HEK293T (cell line): ENCODE measurements around the gene DOCK3.

Source experiments
- CTCF ChIA-PET: fragments of 350-600 bp; formaldehyde crosslinking; extraction: SDS; loops from one replicate; lab custom pipeline; 2021; ENCODE audit warnings: antibody characterized with exemption, inconsistent platforms; lab: Yijun Ruan, JAX
- POLR2A ChIA-PET: fragments of 350-600 bp; formaldehyde crosslinking; extraction: SDS; loops from one replicate; lab custom pipeline; 2020; ENCODE audit warnings: antibody characterized with exemption, inconsistent platforms; lab: Yijun Ruan, JAX
- DNase-seq: peaks from one replicate; pipeline ENCODE4 v3.0.0; 2012; ENCODE audit warnings: mixed read lengths; ENCODE audit errors: extremely low spot score
- ARNT ChIP-seq: fragments of 450-650 bp; IDR thresholded peaks from 2 replicates; pipeline ENCODE4 v1.6.1; 2017; ENCODE audit warnings: mild to moderate bottlenecking
- BHLHE40 ChIP-seq: fragments of 450-650 bp; IDR thresholded peaks from 2 replicates; pipeline ENCODE4 v1.6.1; 2016; ENCODE audit warnings: mild to moderate bottlenecking, moderate library complexity, borderline replicate concordance
- CTBP1 ChIP-seq: fragments of 450-650 bp; IDR thresholded peaks from 2 replicates; pipeline ENCODE4 v1.6.1; 2016; ENCODE audit warnings: borderline replicate concordance
- ELF4 ChIP-seq: fragments of 450-650 bp; IDR thresholded peaks from 2 replicates; pipeline ENCODE4 v1.6.1; 2017; ENCODE audit warnings: antibody characterized with exemption
- FOXA1 ChIP-seq: fragments of 450-650 bp; IDR thresholded peaks from 2 replicates; pipeline ENCODE4 v1.6.1; 2016; ENCODE audit warnings: mild to moderate bottlenecking
- FOXK2 ChIP-seq: fragments of 450-650 bp; IDR thresholded peaks from 2 replicates; pipeline ENCODE4 v1.6.1; 2016; ENCODE audit warnings: mild to moderate bottlenecking
- FOXM1 ChIP-seq: fragments of 450-650 bp; IDR thresholded peaks from 2 replicates; pipeline ENCODE4 v1.6.1; 2017; ENCODE audit warnings: mild to moderate bottlenecking, borderline replicate concordance
- HDGF ChIP-seq: fragments of 450-650 bp; IDR thresholded peaks from 2 replicates; pipeline ENCODE4 v1.6.1; 2017; ENCODE audit warnings: antibody characterized with exemption, borderline replicate concordance
- L3MBTL2 ChIP-seq: fragments of 450-650 bp; conservative IDR thresholded peaks from 2 replicates; pipeline ENCODE4 v1.6.1; 2016; ENCODE audit warnings: mild to moderate bottlenecking
- LEF1 ChIP-seq: fragments of 450-650 bp; IDR thresholded peaks from 2 replicates; pipeline ENCODE4 v1.6.1; 2017; ENCODE audit warnings: mild to moderate bottlenecking, borderline replicate concordance
- NFRKB ChIP-seq: fragments of 450-650 bp; IDR thresholded peaks from 2 replicates; pipeline ENCODE4 v1.6.1; 2016; ENCODE audit warnings: mild to moderate bottlenecking, moderate library complexity
- PKNOX1 ChIP-seq: fragments of 450-650 bp; IDR thresholded peaks from 2 replicates; pipeline ENCODE4 v1.6.1; 2016
- SP1 ChIP-seq: fragments of 450-650 bp; IDR thresholded peaks from 2 replicates; pipeline ENCODE4 v1.6.1; 2017
- SUZ12 ChIP-seq: fragments of 450-650 bp; IDR thresholded peaks from 2 replicates; pipeline ENCODE4 v1.6.1; 2016; ENCODE audit warnings: mild to moderate bottlenecking
- TARDBP ChIP-seq: fragments of 450-650 bp; IDR thresholded peaks from 2 replicates; pipeline ENCODE4 v1.6.1; 2016
- ZNF384 ChIP-seq: fragments of 450-650 bp; IDR thresholded peaks from 2 replicates; pipeline ENCODE4 v1.6.1; 2016

Gene DOCK3, protein sequence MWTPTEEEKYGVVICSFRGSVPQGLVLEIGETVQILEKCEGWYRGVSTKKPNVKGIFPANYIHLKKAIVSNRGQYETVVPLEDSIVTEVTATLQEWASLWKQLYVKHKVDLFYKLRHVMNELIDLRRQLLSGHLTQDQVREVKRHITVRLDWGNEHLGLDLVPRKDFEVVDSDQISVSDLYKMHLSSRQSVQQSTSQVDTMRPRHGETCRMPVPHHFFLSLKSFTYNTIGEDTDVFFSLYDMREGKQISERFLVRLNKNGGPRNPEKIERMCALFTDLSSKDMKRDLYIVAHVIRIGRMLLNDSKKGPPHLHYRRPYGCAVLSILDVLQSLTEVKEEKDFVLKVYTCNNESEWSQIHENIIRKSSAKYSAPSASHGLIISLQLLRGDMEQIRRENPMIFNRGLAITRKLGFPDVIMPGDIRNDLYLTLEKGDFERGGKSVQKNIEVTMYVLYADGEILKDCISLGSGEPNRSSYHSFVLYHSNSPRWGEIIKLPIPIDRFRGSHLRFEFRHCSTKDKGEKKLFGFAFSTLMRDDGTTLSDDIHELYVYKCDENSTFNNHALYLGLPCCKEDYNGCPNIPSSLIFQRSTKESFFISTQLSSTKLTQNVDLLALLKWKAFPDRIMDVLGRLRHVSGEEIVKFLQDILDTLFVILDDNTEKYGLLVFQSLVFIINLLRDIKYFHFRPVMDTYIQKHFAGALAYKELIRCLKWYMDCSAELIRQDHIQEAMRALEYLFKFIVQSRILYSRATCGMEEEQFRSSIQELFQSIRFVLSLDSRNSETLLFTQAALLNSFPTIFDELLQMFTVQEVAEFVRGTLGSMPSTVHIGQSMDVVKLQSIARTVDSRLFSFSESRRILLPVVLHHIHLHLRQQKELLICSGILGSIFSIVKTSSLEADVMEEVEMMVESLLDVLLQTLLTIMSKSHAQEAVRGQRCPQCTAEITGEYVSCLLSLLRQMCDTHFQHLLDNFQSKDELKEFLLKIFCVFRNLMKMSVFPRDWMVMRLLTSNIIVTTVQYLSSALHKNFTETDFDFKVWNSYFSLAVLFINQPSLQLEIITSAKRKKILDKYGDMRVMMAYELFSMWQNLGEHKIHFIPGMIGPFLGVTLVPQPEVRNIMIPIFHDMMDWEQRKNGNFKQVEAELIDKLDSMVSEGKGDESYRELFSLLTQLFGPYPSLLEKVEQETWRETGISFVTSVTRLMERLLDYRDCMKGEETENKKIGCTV (N-terminal part only)

DNA sequence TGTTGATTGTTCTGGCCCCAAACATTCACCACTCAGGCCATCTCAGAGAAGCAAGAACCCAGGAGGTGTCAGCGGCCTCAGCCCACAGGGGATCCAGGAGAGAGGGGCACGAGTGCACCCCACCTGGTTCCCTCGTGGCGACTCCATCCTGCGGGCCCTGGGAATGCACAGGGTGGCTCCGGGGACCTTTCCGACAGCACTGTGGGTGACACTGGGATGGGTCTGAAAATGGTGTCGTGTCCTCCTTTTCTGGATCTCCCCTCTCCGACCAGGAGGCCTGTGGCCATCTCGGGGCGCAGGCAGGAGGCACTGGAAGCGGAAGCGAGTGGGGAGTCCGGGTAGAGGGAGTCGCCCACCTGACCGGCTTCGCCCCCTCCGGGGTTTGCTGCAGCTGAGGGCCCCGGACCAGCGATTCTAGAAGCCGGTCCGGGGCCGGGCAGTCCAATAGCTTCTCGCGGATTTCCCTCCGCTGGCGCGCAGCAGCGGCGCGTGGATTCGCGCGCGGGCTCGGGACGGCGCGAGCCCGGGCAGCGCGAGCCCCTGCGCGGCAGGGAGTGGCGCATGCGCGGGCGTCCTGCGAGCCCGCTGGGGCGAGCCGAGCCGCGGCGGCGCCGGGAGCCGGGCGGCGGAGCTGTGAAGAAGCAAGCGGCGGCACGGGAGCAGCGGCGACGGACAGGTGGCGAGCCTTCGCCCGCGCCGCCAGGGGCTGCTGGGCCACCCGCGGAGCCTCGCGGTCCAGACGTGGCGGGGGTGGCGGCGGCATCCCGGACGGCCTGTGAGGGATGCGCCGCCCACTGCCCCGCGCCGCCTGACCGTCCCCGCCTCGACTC lies at the start of gene DOCK3:
TSS of gene DOCK3 (plus strand) at position 579 of the 830 bp plus-strand sequence. CDS start 337 bp downstream, outside the sequence.
- TF ChIP-seq L3MBTL2 (peak; percentile 79), ARNT (no peak), FOXM1 (no peak), SP1 (no peak), TARDBP (no peak)
- CTCF ChIA-PET = interaction anchor here (0.6 to 1.0 kb wide), 2 partner anchors 58 to 716 kb away, joined by 3 read pairs; partner anchors contain the start of gene MAPKAPK3
- POLR2A ChIA-PET = interaction anchor here (1.1 to 1.6 kb wide), 3 partner anchors 16 to 105 kb away, joined by 3 to 4 read pairs (median 3); partner anchors contain the start of gene HEMK1

GRCh38 chr3:50625231-50626182 lies 49.2 kb upstream of the DOCK3 start:
- ChIA-PET POLR2A (no interaction called here), CTCF (interaction anchor here (0.9 kb wide), 1 partner anchor 27 kb away, joined by 6 read pairs; no protein-coding TSS in a partner anchor)
- no peak for DNase-seq
- TF ChIP-seq L3MBTL2 (no peak), CTBP1 (no peak), BHLHE40 (no peak), FOXM1 (no peak), ARNT (no peak), HDGF (no peak)

More for the DNA sequence above, at the start of gene DOCK3:
- peak; percentile 84 for DNase-seq

DNA sequence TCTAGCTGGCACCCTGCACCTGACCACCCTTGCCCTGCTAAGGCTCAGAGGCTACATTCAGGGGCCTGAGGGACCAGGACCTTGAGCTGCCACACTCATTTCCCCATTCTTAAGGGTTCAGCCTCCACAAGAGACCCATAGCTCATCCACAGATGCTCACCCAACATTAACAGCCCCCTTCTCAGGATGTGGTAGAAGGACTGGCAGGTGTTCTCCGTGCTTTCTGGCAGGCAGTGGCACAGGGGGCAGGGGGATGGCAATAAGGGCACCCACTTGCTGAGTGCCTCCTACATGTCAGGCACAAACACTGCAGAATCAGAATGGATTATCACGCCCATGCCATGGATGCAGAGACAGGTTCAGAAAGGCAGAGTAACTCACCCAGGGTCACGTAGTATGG lies 48.3 kb upstream of the DOCK3 start:
- POLR2A ChIA-PET = no interaction called here
- TF ChIP-seq HDGF (no peak), BHLHE40 (no peak), FOXM1 (no peak), LEF1 (no peak), ELF4 (no peak), TARDBP (no peak), FOXK2 (no peak), ZNF384 (no peak), SP1 (no peak), PKNOX1 (no peak), FOXA1 (no peak), SUZ12 (no peak), L3MBTL2 (no peak), ARNT (no peak), CTBP1 (no peak), NFRKB (no peak)
- DNase-seq = no peak
- CTCF ChIA-PET = interaction anchor here (0.9 kb wide), 1 partner anchor 26 kb away, joined by 6 read pairs; no protein-coding TSS in a partner anchor

DNA sequence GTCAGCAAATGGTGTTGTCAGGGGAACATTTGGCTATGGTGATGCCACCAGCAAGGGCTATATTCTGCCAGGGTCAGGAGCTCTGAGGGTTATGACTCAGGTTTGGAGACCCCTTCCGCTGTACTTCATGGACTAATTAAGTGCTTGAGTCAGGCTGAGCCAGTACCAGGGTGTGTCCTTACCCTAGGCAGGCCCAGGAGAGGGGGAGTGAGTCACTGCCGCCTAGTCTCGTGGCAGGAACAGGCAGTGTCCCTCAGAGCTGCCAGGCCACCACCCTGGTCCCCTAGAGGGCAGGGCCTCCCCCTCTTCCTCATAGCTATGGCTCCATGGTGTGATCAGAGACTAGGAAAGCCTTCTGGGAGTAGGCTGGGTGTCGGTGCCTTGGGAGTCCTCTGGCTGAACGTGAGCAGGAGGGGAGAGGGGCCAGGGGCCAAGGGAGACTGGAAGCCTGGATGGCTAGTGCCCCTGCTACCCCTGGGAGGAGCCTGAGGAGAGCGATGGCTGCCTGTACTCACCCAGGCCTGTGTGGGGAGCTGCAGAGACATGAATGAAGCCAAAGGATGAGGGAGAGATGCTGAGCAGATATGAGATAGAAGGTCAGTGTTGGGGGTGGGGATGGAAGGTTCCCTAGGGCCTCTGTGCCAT lies 47.2 kb upstream of the DOCK3 start:
- no peak for TF ChIP-seq NFRKB
- TF ChIP-seq FOXK2 = no peak
- no peak for TF ChIP-seq FOXM1
- TF ChIP-seq BHLHE40 = no peak
- TF ChIP-seq ZNF384 = no peak
- no peak for TF ChIP-seq ARNT
- no peak for TF ChIP-seq TARDBP
- no peak for TF ChIP-seq PKNOX1
- TF ChIP-seq LEF1 = no peak
- no peak for TF ChIP-seq SP1
- no peak for TF ChIP-seq SUZ12
- no peak for TF ChIP-seq FOXA1
- TF ChIP-seq CTBP1 = no peak
- TF ChIP-seq ELF4 = no peak
- TF ChIP-seq L3MBTL2 = no peak
- ChIA-PET CTCF (interaction anchor here (0.8 to 1.5 kb wide), 5 partner anchors 8 to 762 kb away, joined by 3 to 4 read pairs (median 3); no protein-coding TSS in a partner anchor), POLR2A (interaction anchor here (0.7 to 1.3 kb wide), 3 partner anchors 10 to 352 kb away, joined by 3 read pairs; partner anchors contain the start of gene MAPKAPK3)
- DNase-seq = peak; percentile 33
